GM06990 (cell line): Measurements from ENCODE around the gene SPIRE1.
"Not testable (repeated sequence)": the region's sequence is repeated elsewhere in the genome, so short reads cannot be mapped to it uniquely, and the experiment has no call there.

Source experiments
- DNase-seq: peaks from one replicate; pipeline ENCODE4 v3.0.0-alpha.2; 2011; ENCODE audit not compliant: insufficient read length; ENCODE audit errors: extremely low read depth
- H3K27me3 ChIP-seq: replicated peaks from 2 replicates; pipeline ENCODE4 v1.6.0; 2011; ENCODE audit warnings: low read length; ENCODE audit not compliant: control insufficient read depth, insufficient read depth
- H3K36me3 ChIP-seq: 2 replicates; pipeline ENCODE4 v1.5.1; 2011; ENCODE audit warnings: low read length; ENCODE audit not compliant: control insufficient read depth, insufficient read depth
- H3K4me3 ChIP-seq: replicated peaks from 2 replicates; pipeline ENCODE4 v1.5.1; 2011; ENCODE audit warnings: low read depth, mild to moderate bottlenecking, control low read depth, low read length
- CTCF ChIP-seq: IDR thresholded peaks from 2 replicates; pipeline ENCODE4 v1.5.1; 2011; ENCODE audit warnings: low read length, control low read depth, mild to moderate bottlenecking, inconsistent platforms; ENCODE audit not compliant: insufficient read depth, poor library complexity, severe bottlenecking

SPIRE1 gene

GRCh38 chr18:12497839-12498238 is 160.1 kb downstream of the SPIRE1 start:
- Histone ChIP-seq H3K4me3 (no peak overlapping the region), H3K27me3 (no peaks in the 10 kb centered on the region), H3K36me3 (no peaks in the 10 kb centered on the region)
- no peak for TF ChIP-seq CTCF
- no peak for DNase-seq

GRCh38 chr18:12497296-12497695 is 160.6 kb downstream of the SPIRE1 start:
- Histone ChIP-seq H3K4me3 (no peak overlapping the region), H3K36me3 (no peaks in the 10 kb centered on the region), H3K27me3 (no peaks in the 10 kb centered on the region)
- no peak for DNase-seq
- TF ChIP-seq CTCF, result no peak

GRCh38 chr18:12492907-12493306 is 165.0 kb downstream of the SPIRE1 start:
- no peak overlapping the region for H3K4me3 ChIP-seq

GRCh38 chr18:12491611-12492435 is 166.1 kb downstream of the SPIRE1 start:
- no peaks in the 10 kb centered on the region for H3K27me3 ChIP-seq
- no peaks in the 10 kb centered on the region for H3K36me3 ChIP-seq
- DNase-seq, result no peak
- no peak overlapping the region for H3K4me3 ChIP-seq
- no peak for TF ChIP-seq CTCF

More at GRCh38 chr18:12492907-12493306, 165.0 kb downstream of the SPIRE1 start:
- Histone ChIP-seq H3K36me3 (no peaks in the 10 kb centered on the region), H3K27me3 (no peaks in the 10 kb centered on the region)
- no peak for DNase-seq
- TF ChIP-seq CTCF, result no peak

GRCh38 chr18:12485479-12486105 is 172.3 kb downstream of the SPIRE1 start:
- TF ChIP-seq CTCF, result no peak
- H3K36me3 ChIP-seq, result no peaks in the 10 kb centered on the region

GRCh38 chr18:12481915-12482314 is 176.0 kb downstream of the SPIRE1 start:
- not testable (repeated sequence) for H3K36me3 ChIP-seq, H3K27me3 ChIP-seq, DNase-seq, H3K4me3 ChIP-seq

More at GRCh38 chr18:12485479-12486105, 172.3 kb downstream of the SPIRE1 start:
- no peak for DNase-seq
- Histone ChIP-seq H3K27me3 (no peaks in the 10 kb centered on the region), H3K4me3 (no peak overlapping the region)
